HUES48 (cell line): ENCODE results near the gene PHF14.
A peak's percentile ranks its signal among the peaks of the same experiment; 100 is the strongest.
"Not testable (repeated sequence)": the region's sequence is repeated elsewhere in the genome, so short reads cannot be mapped to it uniquely, and the experiment has no call there.

Source experiments
- H3K27ac ChIP-seq: one replicate; pipeline ENCODE4 v1.7.0; 2013; ENCODE audit warnings: low read depth, low read length, inconsistent platforms
- H3K27me3 ChIP-seq: 2 replicates; pipeline ENCODE4 v1.6.1; 2013; ENCODE audit warnings: mild to moderate bottlenecking, low read length; ENCODE audit not compliant: control insufficient read depth, insufficient read depth
- H3K36me3 ChIP-seq: 2 replicates; pipeline ENCODE4 v1.6.1; 2013; ENCODE audit warnings: low read length; ENCODE audit not compliant: control insufficient read depth, insufficient read depth
- H3K4me1 ChIP-seq: 2 replicates; pipeline ENCODE4 v1.6.1; 2013; ENCODE audit warnings: mild to moderate bottlenecking, low read length; ENCODE audit not compliant: control insufficient read depth, insufficient read depth
- H3K4me3 ChIP-seq: 2 replicates; pipeline ENCODE4 v1.5.1; 2013; ENCODE audit warnings: mild to moderate bottlenecking, low read depth, low read length
- H3K9ac ChIP-seq: 2 replicates; pipeline ENCODE4 v1.6.1; 2013; ENCODE audit warnings: mild to moderate bottlenecking, low read depth, low read length, moderate library complexity
- H3K9me3 ChIP-seq: 2 replicates; pipeline ENCODE4 v1.6.1; 2013; ENCODE audit warnings: low read length; ENCODE audit not compliant: control insufficient read depth, insufficient read depth

Gene PHF14

DNA sequence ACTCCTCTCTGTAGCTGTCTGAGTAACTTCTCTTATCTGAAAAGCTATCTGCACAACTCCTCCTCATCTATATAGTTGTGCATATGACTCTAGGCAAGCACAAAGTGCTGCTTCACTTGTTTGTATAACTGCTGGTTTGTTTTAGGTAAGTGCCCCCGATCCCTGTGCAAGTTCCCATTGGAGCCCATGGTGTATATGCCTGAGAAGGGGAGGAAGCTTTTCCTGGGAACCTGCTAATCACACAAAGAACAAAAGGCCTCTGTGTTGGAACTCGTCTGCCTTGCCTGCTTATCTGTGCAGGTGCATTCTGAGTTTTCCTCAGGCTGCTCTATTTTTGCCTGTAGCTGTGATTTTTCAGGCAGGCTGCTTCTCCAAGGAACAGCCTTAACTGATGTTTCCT is 23.2 kb upstream of the PHF14 start:
- H3K27ac ChIP-seq = no peak overlapping the region

DNA sequence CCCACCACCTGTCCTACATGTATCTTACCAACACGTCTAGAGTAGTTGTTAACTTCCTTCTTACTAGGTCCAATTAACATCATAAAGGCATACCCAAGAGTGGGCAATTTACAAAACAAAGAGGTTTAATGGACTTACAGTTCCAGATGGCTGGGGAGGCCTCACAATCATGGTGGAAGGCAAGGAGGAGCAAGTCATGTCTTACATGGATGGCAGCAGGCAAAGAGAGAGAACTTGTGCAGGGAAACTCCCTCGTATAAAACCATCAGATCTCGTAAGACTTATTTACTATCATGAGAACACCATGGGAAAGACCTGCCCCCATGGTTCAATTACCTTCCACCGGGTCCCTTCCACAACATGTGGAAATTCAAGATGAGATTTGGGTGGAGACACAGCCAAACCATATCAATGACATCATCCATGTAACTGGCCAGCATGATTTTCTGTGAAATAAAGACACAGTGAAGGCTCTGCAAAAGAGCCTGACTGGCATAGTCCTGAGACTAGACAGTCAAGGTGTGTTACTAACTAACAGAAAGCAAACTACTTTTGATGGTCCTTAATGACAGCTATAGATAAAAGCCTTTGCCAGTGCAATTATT is 22.6 kb upstream of the PHF14 start:
- not testable (repeated sequence) for H3K9ac ChIP-seq, H3K36me3 ChIP-seq, H3K4me3 ChIP-seq, H3K27me3 ChIP-seq, H3K27ac ChIP-seq, H3K4me1 ChIP-seq
- peaks cover 31% of the 10 kb centered on the region for H3K9me3 ChIP-seq

More for the DNA sequence above, 23.2 kb upstream of the PHF14 start:
- Histone ChIP-seq H3K27me3 (no peaks in the 10 kb centered on the region), H3K9me3 (peaks cover 31% of the 10 kb centered on the region), H3K9ac (no peak overlapping the region), H3K4me3 (no peak overlapping the region), H3K36me3 (no peaks in the 10 kb centered on the region), H3K4me1 (no peaks in the 10 kb centered on the region)

DNA sequence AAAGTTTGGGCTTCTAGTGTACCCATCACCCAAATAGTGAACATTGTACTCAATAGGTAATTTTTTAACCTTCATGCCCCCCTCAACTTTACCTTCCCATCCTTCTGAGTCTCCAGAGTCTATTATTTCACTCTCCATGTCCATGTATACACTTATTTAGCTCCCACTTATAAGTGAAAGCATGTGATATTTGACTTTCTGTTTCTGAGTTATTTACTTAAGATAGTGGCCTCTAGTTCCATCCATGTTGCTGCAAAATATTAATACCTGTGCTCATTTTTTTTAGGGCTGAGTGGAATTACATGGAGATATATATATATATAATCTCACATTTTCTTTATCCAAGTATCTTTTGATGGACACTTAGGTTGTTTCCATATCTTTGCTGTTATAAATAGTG is 21.1 kb upstream of the PHF14 start:
- no peaks in the 10 kb centered on the region for H3K36me3 ChIP-seq
- H3K27ac ChIP-seq = no peak overlapping the region
- H3K27me3 ChIP-seq = no peaks in the 10 kb centered on the region
- peaks cover 31% of the 10 kb centered on the region for H3K9me3 ChIP-seq
- no peak overlapping the region for H3K9ac ChIP-seq
- no peak overlapping the region for H3K4me3 ChIP-seq
- no peaks in the 10 kb centered on the region for H3K4me1 ChIP-seq

DNA sequence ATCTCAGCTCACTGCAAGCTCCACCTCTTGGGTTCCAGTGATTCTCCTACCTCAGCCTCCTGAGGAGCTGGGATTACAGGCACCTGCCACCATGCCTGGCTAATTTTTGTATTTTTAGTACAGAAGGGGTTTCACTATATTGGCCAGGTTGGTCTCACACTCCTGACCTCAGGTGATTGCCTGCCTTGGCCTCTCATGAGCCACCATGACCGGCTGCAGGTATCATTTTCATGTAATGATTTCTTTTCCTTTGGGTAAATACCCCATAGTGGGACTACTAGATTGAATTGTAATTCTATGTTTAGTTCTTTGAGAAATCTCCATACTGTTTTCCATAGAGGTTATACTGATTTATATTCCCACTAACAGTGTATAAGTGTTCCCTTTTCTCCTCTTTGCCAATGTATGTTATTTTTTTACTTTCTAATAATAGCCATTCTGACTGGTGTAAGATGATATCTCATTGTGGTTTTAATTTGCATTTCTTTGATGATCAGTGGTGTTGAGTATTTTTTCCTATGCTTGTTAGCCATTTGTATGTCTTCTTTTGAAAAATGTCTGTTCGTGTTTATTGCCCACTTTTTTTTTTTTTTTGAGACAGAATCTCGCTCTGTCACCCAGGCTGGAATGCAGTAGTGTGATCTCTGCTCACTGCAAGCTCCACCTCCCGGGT is 20.5 kb upstream of the PHF14 start:
- not testable (repeated sequence) for H3K4me1 ChIP-seq, H3K27ac ChIP-seq, H3K4me3 ChIP-seq, H3K9ac ChIP-seq, H3K36me3 ChIP-seq, H3K27me3 ChIP-seq
- peaks cover 31% of the 10 kb centered on the region for H3K9me3 ChIP-seq

DNA sequence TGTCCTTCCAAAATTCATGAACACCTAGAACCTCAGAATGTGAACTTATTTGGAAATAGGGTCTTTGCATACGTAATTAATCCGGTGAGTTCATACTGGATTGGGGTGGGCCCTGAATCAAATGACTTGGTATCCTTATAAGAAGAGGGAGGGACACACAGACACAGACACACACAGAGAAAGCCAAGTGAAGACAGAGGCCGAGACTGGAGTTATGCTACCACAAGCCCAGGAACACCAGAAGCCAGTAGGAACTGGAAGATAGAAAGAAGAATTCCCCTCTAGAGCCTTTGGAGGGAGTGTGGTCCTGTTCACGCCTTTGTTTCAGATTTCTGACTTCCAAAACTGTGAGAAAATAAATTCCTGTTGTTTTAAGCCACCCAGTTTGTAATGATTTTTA is 17.1 kb upstream of the PHF14 start:
- Histone ChIP-seq H3K36me3 (no peaks in the 10 kb centered on the region), H3K4me1 (no peaks in the 10 kb centered on the region), H3K4me3 (no peak overlapping the region), H3K27me3 (no peaks in the 10 kb centered on the region), H3K9me3 (peaks cover 20% of the 10 kb centered on the region), H3K9ac (no peak overlapping the region), H3K27ac (no peak overlapping the region)

DNA sequence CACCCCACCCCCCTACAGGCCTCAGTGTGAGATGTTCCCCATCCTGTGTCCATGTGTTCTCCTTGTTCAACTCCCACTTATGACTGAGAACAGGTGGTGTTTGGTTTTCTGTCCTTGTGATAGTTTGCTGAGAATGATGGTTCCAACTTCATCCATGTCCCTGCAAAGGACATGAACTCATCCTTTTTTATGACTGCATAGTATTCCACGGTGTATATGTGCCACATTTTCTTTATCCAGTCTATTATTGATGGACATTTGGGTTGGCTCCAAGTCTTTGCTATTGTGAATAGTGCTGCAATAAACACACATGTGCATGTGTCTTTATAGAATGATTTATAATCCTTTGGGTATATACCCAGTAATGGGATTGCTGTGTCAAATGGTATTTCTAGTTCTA is 13.4 kb upstream of the PHF14 start:
- H3K27me3 ChIP-seq, H3K9ac ChIP-seq, H3K36me3 ChIP-seq, H3K9me3 ChIP-seq, H3K4me1 ChIP-seq, H3K4me3 ChIP-seq, H3K27ac ChIP-seq: not testable (repeated sequence)

DNA sequence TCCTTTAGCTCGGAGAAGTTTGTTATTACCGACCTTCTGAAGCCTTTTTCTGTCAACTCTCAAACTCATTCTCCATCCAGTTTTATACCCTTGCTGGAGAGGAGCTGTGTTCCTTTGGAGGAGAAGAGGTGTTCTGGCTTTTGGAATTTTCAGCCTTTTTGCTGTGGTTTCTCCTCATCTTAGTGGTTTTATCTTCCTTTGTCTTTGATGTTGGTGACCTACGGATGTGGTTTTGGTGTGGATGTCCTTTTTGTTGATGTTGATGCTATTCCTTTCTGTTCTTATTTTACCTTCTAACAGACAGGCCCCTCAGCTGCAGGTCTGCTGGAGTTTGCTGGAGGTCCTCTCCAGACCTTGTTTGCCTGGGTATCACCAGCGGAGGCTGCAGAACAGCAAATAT is 8.7 kb upstream of the PHF14 start:
- H3K9ac ChIP-seq, H3K4me3 ChIP-seq, H3K27ac ChIP-seq, H3K4me1 ChIP-seq, H3K27me3 ChIP-seq, H3K36me3 ChIP-seq: not testable (repeated sequence)
- H3K9me3 ChIP-seq = peaks cover 13% of the 10 kb centered on the region; the same call in 1 of the 2 replicates

DNA sequence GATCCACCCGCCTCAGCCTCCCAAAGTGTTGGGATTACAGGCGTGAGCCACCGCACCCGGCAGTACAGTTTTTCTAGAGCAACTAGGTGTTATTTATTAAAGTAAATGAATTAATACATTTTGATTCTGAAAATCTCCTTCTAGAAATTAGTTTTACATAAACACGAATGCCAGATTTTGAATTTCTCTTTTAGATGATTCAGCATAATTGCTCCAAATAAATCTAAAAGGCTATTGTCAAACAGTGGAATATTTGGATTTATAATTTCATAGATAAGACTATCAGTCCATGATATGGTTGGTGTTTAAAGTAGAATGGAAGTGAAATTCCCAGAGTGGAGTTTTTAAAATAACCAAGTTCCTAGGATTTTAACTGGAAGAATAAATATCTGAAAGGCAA is 1.5 kb upstream of the PHF14 start:
- Histone ChIP-seq H3K4me3 (peak overlapping the region; percentile 92; the same call in 1 of the 2 replicates), H3K27ac (no peak overlapping the region), H3K9ac (no peak overlapping the region), H3K27me3 (no peaks in the 10 kb centered on the region), H3K9me3 (no peaks in the 10 kb centered on the region), H3K36me3 (peaks cover 15% of the 10 kb centered on the region; the same call in 1 of the 2 replicates), H3K4me1 (peaks cover 10% of the 10 kb centered on the region; the same call in 1 of the 2 replicates)

DNA sequence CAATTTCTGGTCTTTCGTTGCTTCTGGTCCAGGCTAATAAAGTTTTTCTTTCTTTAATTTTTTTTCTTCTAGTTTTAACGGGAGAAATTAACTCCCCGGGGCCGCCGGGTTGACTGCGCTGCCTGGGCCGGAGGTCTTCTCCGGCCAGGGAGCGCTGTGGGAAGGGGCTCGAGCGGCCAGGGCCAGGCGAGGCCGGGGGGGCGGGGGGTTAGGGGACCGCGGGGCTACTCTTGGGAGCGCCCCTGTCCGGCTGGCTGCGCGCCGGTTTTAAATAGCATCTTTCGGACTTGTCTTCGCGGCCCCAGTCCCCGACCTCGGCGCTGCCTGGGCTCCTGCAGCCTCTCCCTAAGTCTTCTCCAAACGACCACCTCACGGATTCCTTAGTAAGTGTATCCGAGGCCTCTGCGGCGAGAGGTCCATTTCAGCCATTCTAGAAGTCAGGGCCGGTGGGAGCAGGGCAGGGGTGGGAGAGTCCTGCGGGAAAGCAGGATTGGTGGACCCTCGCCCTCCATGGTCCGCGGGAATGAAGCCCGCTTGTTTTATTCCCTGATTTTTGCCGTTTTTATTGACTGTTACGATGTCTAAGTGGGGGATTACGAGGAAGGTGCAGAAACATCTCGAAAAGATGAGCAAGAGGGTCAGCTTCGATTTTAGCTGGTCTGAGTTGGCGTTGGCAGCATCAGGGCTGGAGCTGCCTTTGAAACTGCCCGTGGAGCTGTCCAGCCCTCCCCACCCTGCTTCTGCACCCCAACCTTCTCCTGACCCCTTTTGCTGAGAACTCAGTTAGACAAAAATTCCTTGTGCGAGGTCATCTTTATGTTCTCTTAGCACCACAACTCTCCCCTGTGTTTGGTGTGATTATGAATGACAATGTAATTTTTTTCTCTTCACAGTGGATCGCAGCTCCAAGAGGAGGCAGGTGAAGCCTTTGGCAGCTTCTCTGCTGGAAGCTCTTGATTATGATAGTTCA is 555 bp downstream of the PHF14 start:
- Histone ChIP-seq H3K4me1 (peaks cover 10% of the 10 kb centered on the region; the same call in 1 of the 2 replicates), H3K9ac (peak overlapping the region; percentile 86), H3K27ac (peak overlapping the region; percentile 94), H3K4me3 (peak overlapping the region; percentile 92), H3K27me3 (no peaks in the 10 kb centered on the region), H3K36me3 (peaks cover 21% of the 10 kb centered on the region; the same call in 1 of the 2 replicates), H3K9me3 (no peaks in the 10 kb centered on the region)

DNA sequence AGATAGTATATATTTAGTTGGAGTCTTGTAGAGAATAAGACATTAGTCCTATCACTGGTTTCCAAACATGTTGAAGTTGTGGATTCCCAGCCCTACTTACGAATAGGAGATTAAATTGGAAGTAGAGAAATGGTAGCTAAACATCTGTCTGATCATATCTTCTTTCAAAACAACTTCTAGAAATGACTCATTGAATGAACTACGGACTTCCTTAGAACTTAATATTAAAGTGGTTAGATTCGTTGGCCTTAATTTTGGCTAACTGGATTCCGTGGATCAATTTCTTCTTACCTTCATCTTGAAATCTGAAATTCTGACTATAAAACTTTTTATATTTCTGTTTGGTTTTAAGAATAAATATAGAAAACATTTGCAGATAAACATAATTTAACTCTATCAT is 3.4 kb downstream of the PHF14 start:
- Histone ChIP-seq H3K9me3 (no peaks in the 10 kb centered on the region), H3K9ac (no peak overlapping the region), H3K27me3 (no peaks in the 10 kb centered on the region), H3K4me1 (peaks cover 10% of the 10 kb centered on the region; the same call in 1 of the 2 replicates), H3K4me3 (no peak overlapping the region), H3K36me3 (peaks cover 23% of the 10 kb centered on the region), H3K27ac (no peak overlapping the region)

DNA sequence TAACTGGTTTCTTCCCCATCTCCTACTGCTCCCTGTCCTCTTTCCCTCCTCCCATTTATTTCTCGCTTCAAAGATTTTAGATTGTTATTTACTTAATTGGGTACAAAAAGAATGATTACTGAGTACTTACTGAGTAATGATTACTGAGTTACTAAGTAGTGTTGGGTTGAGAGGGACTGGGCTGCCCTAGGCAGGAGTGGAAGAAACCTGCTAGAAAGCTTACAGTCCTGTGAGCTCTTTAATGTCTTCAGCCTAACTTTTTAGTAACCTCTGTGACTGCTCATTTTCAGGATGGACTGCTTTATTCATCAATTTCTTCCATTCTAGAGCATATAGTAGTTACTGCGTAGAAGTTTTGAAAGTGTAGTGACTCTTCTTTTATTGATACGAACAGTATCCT is 7.6 kb downstream of the PHF14 start:
- Histone ChIP-seq H3K27me3 (no peaks in the 10 kb centered on the region), H3K36me3 (peaks cover 44% of the 10 kb centered on the region), H3K9me3 (no peaks in the 10 kb centered on the region), H3K4me1 (no peaks in the 10 kb centered on the region), H3K9ac (no peak overlapping the region), H3K27ac (no peak overlapping the region), H3K4me3 (no peak overlapping the region)
